ENCODE results near the gene PAX2. TPM values are rescaled to one million over a fixed set of nuclear protein-coding genes. Genes with fewer than 3 reads are reported as not detected.
A peak's percentile ranks its signal among the peaks of the same experiment; 100 is the strongest.

PAX2 gene
- total RNA-seq, 1 experiment from 2014 or later = not detected

- Histone ChIP-seq H3K23ac (ENCODE audit: insufficient read length, low read depth, low read length) (no peak overlapping the region), H4K91ac (ENCODE audit: insufficient read length, low read depth, low read length) (no peak overlapping the region), H3K14ac (ENCODE audit: insufficient read depth, low read length) (no peak overlapping the region), H2BK12ac (ENCODE audit: insufficient read length, low read depth, low read length) (no peak overlapping the region), H3T11ph (ENCODE audit: low read length) (no peak overlapping the region), H2AK5ac (ENCODE audit: insufficient read length, low read length) (no peak overlapping the region), H2BK120ac (ENCODE audit: low read depth, low read length, poor library complexity, severe bottlenecking) (no peak overlapping the region), H4K20me1 (ENCODE audit: control insufficient read depth, insufficient read depth, insufficient read length) (peaks cover 7% of the 10 kb centered on the region), H3K27me3 (ENCODE audit: insufficient read depth, low read length) (peaks cover 87% of the 10 kb centered on the region), H3K9me3 (ENCODE audit: control insufficient read depth, low read depth, low read length) (no peaks in the 10 kb centered on the region), H3K27ac (ENCODE audit: insufficient read length, low read depth, low read length) (no peak overlapping the region), H3K23me2 (ENCODE audit: insufficient read length, low read depth, low read length, poor library complexity, severe bottlenecking) (peaks cover 8% of the 10 kb centered on the region), H2BK15ac (ENCODE audit: low read depth, low read length) (no peak overlapping the region), H2BK5ac (ENCODE audit: insufficient read length, low read length) (no peak overlapping the region), H3K79me2 (ENCODE audit: insufficient read depth, low read length) (no peaks in the 10 kb centered on the region), H2BK20ac (ENCODE audit: low read depth, low read length, poor library complexity, severe bottlenecking) (no peak overlapping the region), H3K4ac (ENCODE audit: low read depth, low read length) (no peak overlapping the region), H2AFZ (ENCODE audit: low read length) (no peak overlapping the region), H3K18ac (ENCODE audit: insufficient read length, low read depth, low read length) (no peak overlapping the region), H3K79me1 (ENCODE audit: insufficient read depth, low read depth, low read length, poor library complexity, severe bottlenecking) (no peaks in the 10 kb centered on the region), H3K4me2 (ENCODE audit: insufficient read depth, insufficient read length, low read length) (no peak overlapping the region), H3K9ac (ENCODE audit: extremely low read depth, insufficient read length, low read length) (no peak overlapping the region), H3K4me1 (ENCODE audit: insufficient read depth, low read length) (no peaks in the 10 kb centered on the region), H3K56ac (ENCODE audit: insufficient read length, low read depth, low read length) (no peak overlapping the region), H4K5ac (ENCODE audit: insufficient read length, low read depth, low read length) (no peak overlapping the region), H4K8ac (replicated peaks; ENCODE audit: insufficient read length, low read depth, low read length) (no peak overlapping the region)
- Mint-ChIP-seq H3K27me3 (ENCODE audit: low read depth) (peaks cover 100% of the 10 kb centered on the region), H3K36me3 (ENCODE audit: insufficient read depth in 1 of 3, low read depth in 3 of 3) (0 out of 7 replicates have a peak, but pooled peaks cover 0 to 1% (median 0%) of the 10 kb centered on the region in 3 experiments), H3K4me1 (peaks cover 15 to 52% of the 10 kb centered on the region in 2 experiments), H3K9me3 (peaks cover 3 to 6% of the 10 kb centered on the region in 2 experiments; a peak in 3 of 5 replicates), H3K4me3 (peak overlapping the region; percentile 54 to 74; a peak in 4 of 5 replicates), H3K27ac (no peak overlapping the region)
- no peak for DNase-seq
- WGBS (ENCODE audit: extremely low coverage, insufficient read length, low lambda C conversion rate) = no CpG with 5 or more reads among the region's 9 CpGs
- TF ChIP-seq, protein P1, sequence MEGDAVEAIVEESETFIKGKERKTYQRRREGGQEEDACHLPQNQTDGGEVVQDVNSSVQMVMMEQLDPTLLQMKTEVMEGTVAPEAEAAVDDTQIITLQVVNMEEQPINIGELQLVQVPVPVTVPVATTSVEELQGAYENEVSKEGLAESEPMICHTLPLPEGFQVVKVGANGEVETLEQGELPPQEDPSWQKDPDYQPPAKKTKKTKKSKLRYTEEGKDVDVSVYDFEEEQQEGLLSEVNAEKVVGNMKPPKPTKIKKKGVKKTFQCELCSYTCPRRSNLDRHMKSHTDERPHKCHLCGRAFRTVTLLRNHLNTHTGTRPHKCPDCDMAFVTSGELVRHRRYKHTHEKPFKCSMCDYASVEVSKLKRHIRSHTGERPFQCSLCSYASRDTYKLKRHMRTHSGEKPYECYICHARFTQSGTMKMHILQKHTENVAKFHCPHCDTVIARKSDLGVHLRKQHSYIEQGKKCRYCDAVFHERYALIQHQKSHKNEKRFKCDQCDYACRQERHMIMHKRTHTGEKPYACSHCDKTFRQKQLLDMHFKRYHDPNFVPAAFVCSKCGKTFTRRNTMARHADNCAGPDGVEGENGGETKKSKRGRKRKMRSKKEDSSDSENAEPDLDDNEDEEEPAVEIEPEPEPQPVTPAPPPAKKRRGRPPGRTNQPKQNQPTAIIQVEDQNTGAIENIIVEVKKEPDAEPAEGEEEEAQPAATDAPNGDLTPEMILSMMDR (conservative IDR thresholded peaks at IDR 0.05) = no peak
Observed at GRCh38 chr10:100746784-100747455, 1.5 kb downstream of the PAX2 start.
